Left lung (tissue), 10 donors: ENCODE data around the gene MYD88. TPM values are rescaled to one million over a fixed set of nuclear protein-coding genes. Genes with fewer than 3 reads are reported as not detected.

Experiments used
- ATAC-seq: fragments of 200-7000 bp; cut with Tn5 transposase; one replicate; pipeline ENCODE4 v1.9.1; 2020; ENCODE audit warnings: moderate library complexity
- DNase-seq, 4 donors: peaks; one replicate each; pipeline ENCODE4 v3.0.0-alpha.2; 2013 to 2020
- H3K27ac ChIP-seq, 2 donors: fragments of 200-600 bp; sonication (generic) in 1 of 2; one replicate each; pipeline versions ENCODE4 v1.5.0 to v1.8.0; 2020 to 2021
- H3K27me3 ChIP-seq, 2 donors: fragments of 200-600 bp; sonication (generic) in 1 of 2; one replicate each; pipeline versions ENCODE4 v1.5.0 to v1.8.0; 2020 to 2021
- H3K36me3 ChIP-seq, 2 donors: fragments of 200-600 bp; sonication (generic) in 1 of 2; one replicate each; pipeline versions ENCODE4 v1.5.0 to v1.8.0; 2020 to 2021
- H3K4me1 ChIP-seq, 2 donors: fragments of 200-600 bp; one replicate each; pipeline ENCODE4 v1.8.0; 2021
- H3K4me3 ChIP-seq, 2 donors: fragments of 200-600 bp; sonication (generic) in 1 of 2; one replicate each; pipeline versions ENCODE4 v1.5.0 to v1.8.0; 2020 to 2021; ENCODE audit warnings: mild to moderate bottlenecking in 1 of 2
- H3K9me3 ChIP-seq, 2 donors: fragments of 200-600 bp; sonication (generic) in 1 of 2; one replicate each; pipeline versions ENCODE4 v1.5.0 to v1.8.0; 2020 to 2021
- CTCF ChIP-seq, 2 donors: fragments of 200-600 bp; sonication (generic) in 1 of 2; IDR thresholded peaks; one replicate each; pipeline versions ENCODE4 v1.5.0 to v1.8.0; 2021; ENCODE audit warnings: antibody characterized with exemption in 2 of 2
- intact Hi-C, 2 donors: fragments of 100-400 bp; cut with DNase I; formaldehyde crosslinking; loops; one replicate each; pipeline versions ENCODE4 v1.11.2 to v1.14.2; 2022
- polyA plus RNA-seq, 6 donors: library from polyadenylated mRNA; unstranded; fragments of 120-200 nt; gene quantifications; one replicate each; pipeline ENCODE4 v1.2.1, GENCODE V29; 2013; ENCODE audit not compliant: insufficient read length in 6 of 6
- total RNA-seq, 2 donors: library from RNA; stranded (reverse); fragmentation: NEBNext Ultra II Directional; extraction: Animal tissue kit (Norgen Biotek cat#: 25700); gene quantifications; one replicate each; pipeline ENCODE4 v1.2.1, GENCODE V29; 2021
- donor health status: DM: no; HTN: yes; CAD: no.
- donor health status: DM: no; HTN: no; CAD: no.

MYD88 gene
- total and polyA plus RNA-seq, 8 donors, result 37.8 to 97.4 (median 40.9) TPM

- no peak overlapping the region for H3K4me3 ChIP-seq
- H3K4me1 ChIP-seq, result peaks cover 0 to 8% of the 10 kb centered on the region in 2 donors
- H3K27ac ChIP-seq, result no peak overlapping the region
- no peaks in the 10 kb centered on the region for H3K9me3 ChIP-seq
- H3K36me3 ChIP-seq, result peaks cover 0 to 77% of the 10 kb centered on the region in 2 donors
- no peak for ATAC-seq
- intact Hi-C loops, result loop anchor here in 1 of 2 donors (10.0 kb wide), 1 partner anchor 353 kb away; no protein-coding TSS in a partner anchor
- H3K27me3 ChIP-seq, result no peaks in the 10 kb centered on the region
- DNase-seq, result no peak
- TF ChIP-seq CTCF (IDR thresholded peaks at IDR 0.05), result no peak
These were observed 17.0 kb upstream of the MYD88 start for GRCh38 chr3:38121451-38121831.

GRCh38 chr3:38121832-38122461, 16.5 kb upstream of the MYD88 start:
- Histone ChIP-seq H3K4me3 (no peak overlapping the region), H3K9me3 (no peaks in the 10 kb centered on the region), H3K27ac (no peak overlapping the region), H3K27me3 (no peaks in the 10 kb centered on the region), H3K4me1 (peaks cover 0 to 8% of the 10 kb centered on the region in 2 donors), H3K36me3 (peaks cover 0 to 82% of the 10 kb centered on the region in 2 donors)
- DNase-seq (no peak), ATAC-seq (no peak)
- no peak for TF ChIP-seq CTCF (IDR thresholded peaks at IDR 0.05)
- intact Hi-C loops, result loop anchor here in 1 of 2 donors (10.0 kb wide), 1 partner anchor 353 kb away; no protein-coding TSS in a partner anchor

DNA sequence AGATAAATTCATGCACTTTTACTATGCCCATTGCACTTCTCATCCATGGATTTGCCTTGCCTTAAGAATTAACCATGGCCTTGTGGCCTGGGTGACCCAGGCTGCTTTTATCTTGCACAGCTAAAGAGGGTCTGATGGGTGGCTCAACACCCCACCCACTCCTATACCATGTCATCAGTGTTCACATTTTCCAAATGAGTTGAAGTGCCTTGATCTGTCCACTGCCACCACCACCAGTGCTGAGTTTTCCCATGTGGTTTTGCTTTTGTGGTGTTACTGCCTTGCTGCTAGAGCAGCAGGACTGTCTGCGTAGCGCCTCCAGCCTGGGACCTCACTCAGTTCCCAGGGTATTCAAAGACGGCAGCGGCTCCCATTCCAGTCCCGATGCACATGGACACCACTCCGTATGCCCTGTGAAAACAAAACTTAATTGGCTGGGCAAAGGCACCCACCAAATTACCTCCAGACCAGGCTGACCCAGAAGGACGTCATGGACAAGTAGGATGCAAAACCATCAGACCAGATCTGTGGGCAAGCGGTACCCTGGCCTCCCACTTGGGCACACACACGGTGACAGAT, 15.7 kb upstream of the MYD88 start:
- no peak for ATAC-seq
- intact Hi-C loops, result loop anchor here in 1 of 2 donors (10.0 kb wide), 1 partner anchor 352 kb away; no protein-coding TSS in a partner anchor
- Histone ChIP-seq H3K4me3 (no peak overlapping the region), H3K9me3 (no peaks in the 10 kb centered on the region), H3K27me3 (no peaks in the 10 kb centered on the region), H3K4me1 (peaks cover 2 to 10% of the 10 kb centered on the region in 2 donors), H3K36me3 (peaks cover 0 to 90% of the 10 kb centered on the region in 2 donors), H3K27ac (no peak overlapping the region)
- no peak for DNase-seq
- TF ChIP-seq CTCF (IDR thresholded peaks at IDR 0.05), result no peak

DNA sequence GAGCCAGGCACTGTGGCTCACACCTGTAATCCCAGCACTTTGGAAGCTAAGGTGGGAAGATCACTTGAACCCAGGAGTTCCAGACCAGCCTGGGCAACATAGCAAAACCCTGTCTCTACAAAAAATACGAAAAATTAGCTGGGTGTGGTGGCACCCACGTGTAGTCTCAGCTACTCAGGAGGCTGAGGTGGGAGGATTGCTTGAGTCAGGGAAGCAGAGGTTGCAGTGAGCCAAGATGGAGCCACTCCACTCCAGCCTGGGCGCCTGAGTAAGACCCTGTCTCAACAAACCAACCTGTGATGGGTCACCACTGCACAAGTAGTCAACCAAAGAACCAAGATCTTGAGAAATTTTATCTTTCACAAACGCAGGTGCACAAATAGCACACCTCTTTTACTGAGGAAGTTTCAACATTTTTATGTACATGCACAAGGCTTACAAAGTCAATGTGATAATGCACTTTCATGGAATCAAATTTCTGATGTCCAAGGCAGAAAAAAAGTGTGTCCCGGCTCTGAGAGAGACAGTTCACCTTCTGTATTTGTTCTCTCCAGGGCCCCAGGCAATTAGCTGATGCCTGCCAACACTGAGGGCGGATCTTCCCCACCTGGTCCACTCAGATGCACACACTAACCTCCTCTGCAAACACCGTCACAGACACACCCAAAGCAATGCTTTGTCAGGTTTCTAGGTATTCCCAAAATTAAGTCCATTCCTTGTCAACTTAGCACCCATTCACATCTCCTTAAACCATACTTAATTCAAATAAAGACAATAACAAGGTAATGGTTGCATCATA, 13.9 kb upstream of the MYD88 start:
- peaks cover 8 to 14% of the 10 kb centered on the region in 2 donors for H3K4me1 ChIP-seq
- H3K36me3 ChIP-seq, result peaks cover 0 to 100% of the 10 kb centered on the region in 2 donors
- DNase-seq (no peak), ATAC-seq (no peak)
- TF ChIP-seq CTCF (IDR thresholded peaks at IDR 0.05), result no peak
- no peaks in the 10 kb centered on the region for H3K27me3 ChIP-seq
- no peak overlapping the region for H3K4me3 ChIP-seq
- H3K27ac ChIP-seq, result no peak overlapping the region
- H3K9me3 ChIP-seq, result no peaks in the 10 kb centered on the region
- intact Hi-C loops, result loop anchor here in 1 of 2 donors (10.0 kb wide), 1 partner anchor 350 kb away; no protein-coding TSS in a partner anchor
